Loucy (cell line): ENCODE data around the gene DLGAP4.

Source experiments
- H2AFZ ChIP-seq: fragments of 200-600 bp; sonication (generic); 2 replicates; pipeline ENCODE4 v1.6.0; 2016; ENCODE audit warnings: antibody characterized with exemption, mild to moderate bottlenecking, low read length, moderate library complexity
- H3F3A ChIP-seq: fragments of 200-600 bp; 2 replicates; pipeline ENCODE4 v1.6.0; 2016; ENCODE audit warnings: antibody characterized with exemption, low read depth, mild to moderate bottlenecking
- H3K27me3 ChIP-seq: fragments of 200-600 bp; sonication (generic); 2 replicates; pipeline ENCODE4 v1.6.1; 2014; ENCODE audit warnings: low read length, mild to moderate bottlenecking; ENCODE audit not compliant: insufficient read depth, poor library complexity, severe bottlenecking
- H3K36me3 ChIP-seq: fragments of 200-600 bp; sonication (generic); 2 replicates; pipeline ENCODE4 v1.6.1; 2016; ENCODE audit warnings: low read length; ENCODE audit not compliant: insufficient read depth
- H3K4me1 ChIP-seq: fragments of 200-600 bp; sonication (generic); 2 replicates; pipeline ENCODE4 v1.5.1; 2014; ENCODE audit warnings: low read length, mild to moderate bottlenecking; ENCODE audit not compliant: insufficient read depth, poor library complexity, severe bottlenecking
- H3K4me2 ChIP-seq: fragments of 200-600 bp; sonication (generic); 2 replicates; pipeline ENCODE4 v1.6.0; 2014; ENCODE audit warnings: antibody characterized with exemption, low read length, low read depth, mild to moderate bottlenecking; ENCODE audit not compliant: poor library complexity, severe bottlenecking
- H3K4me3 ChIP-seq: fragments of 200-600 bp; sonication (generic); 2 replicates; pipeline ENCODE4 v1.5.1; 2014; ENCODE audit warnings: low read length, mild to moderate bottlenecking, mixed read lengths; ENCODE audit not compliant: poor library complexity, severe bottlenecking
- H3K79me2 ChIP-seq: fragments of 200-600 bp; sonication (generic); 2 replicates; pipeline ENCODE4 v1.6.1; 2014; ENCODE audit warnings: low read length; ENCODE audit not compliant: insufficient read depth
- H3K9ac ChIP-seq: fragments of 200-600 bp; sonication (generic); 2 replicates; pipeline ENCODE4 v1.6.0; 2014; ENCODE audit warnings: mild to moderate bottlenecking, low read depth, low read length, moderate library complexity; ENCODE audit not compliant: poor library complexity, severe bottlenecking
- H3K9me2 ChIP-seq: fragments of 200-600 bp; sonication (generic); replicated peaks from 2 replicates; pipeline ENCODE4 v1.6.1; 2016; ENCODE audit warnings: low read depth, low read length, mixed read lengths
- H3K9me3 ChIP-seq: fragments of 200-600 bp; sonication (generic); 2 replicates; pipeline ENCODE4 v1.6.1; 2014; ENCODE audit warnings: mild to moderate bottlenecking, antibody characterized with exemption, low read length, low read depth; ENCODE audit not compliant: insufficient read depth
- H4K20me1 ChIP-seq: fragments of 200-600 bp; sonication (generic); 2 replicates; pipeline ENCODE4 v1.6.0; 2014; ENCODE audit warnings: antibody characterized with exemption, low read length, mild to moderate bottlenecking; ENCODE audit not compliant: insufficient read depth, poor library complexity, severe bottlenecking
- CTCF ChIP-seq: fragments of 200-600 bp; sonication (generic); conservative IDR thresholded peaks from 2 replicates; pipeline ENCODE4 v1.5.1; 2014; ENCODE audit warnings: mild to moderate bottlenecking, antibody characterized with exemption, low read length
- EZH2phosphoT487 ChIP-seq: fragments of 200-600 bp; IDR thresholded peaks from 2 replicates; pipeline ENCODE4 v1.6.1; 2018; ENCODE audit warnings: antibody characterized with exemption, mild to moderate bottlenecking, moderate library complexity, borderline replicate concordance

Gene DLGAP4

DNA sequence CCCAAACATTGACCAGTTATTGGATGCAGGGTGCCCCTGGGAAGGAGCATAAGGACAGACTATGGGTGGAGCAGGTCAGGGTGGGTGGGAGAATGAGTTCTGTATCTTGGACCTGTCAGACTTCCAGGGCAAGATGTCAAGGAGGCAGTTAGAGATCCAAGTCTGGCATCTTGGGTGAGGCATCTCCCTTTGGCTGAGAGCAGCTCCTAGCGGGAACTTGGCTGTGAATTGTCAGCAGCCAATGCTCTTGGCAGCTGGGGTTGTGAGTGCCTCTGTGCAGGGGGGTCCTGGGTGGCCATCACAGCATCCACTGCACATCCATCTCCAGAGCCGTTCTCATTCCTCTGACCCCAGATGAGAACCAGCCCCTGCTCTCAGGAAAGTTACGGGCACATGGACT, 118.2 kb downstream of the DLGAP4 start:
- Histone ChIP-seq H3K79me2 (no peaks in the 10 kb centered on the region), H2AFZ (no peak overlapping the region), H3K4me2 (no peak overlapping the region), H3K9ac (no peak overlapping the region), H3K4me1 (no peaks in the 10 kb centered on the region), H4K20me1 (no peaks in the 10 kb centered on the region), H3K36me3 (no peaks in the 10 kb centered on the region), H3K9me2 (no peaks in the 10 kb centered on the region), H3K4me3 (no peak overlapping the region), H3K9me3 (no peaks in the 10 kb centered on the region), H3K27me3 (no peaks in the 10 kb centered on the region), H3F3A (no peaks in the 10 kb centered on the region)
- TF ChIP-seq EZH2phosphoT487 (no peak), CTCF (no peak)

GRCh38 chr20:36425166-36425565, 119.0 kb downstream of the DLGAP4 start:
- Histone ChIP-seq H3K9ac (no peak overlapping the region), H3K79me2 (no peaks in the 10 kb centered on the region), H3K36me3 (no peaks in the 10 kb centered on the region), H2AFZ (no peak overlapping the region), H3K4me1 (no peaks in the 10 kb centered on the region), H3F3A (no peaks in the 10 kb centered on the region), H3K9me2 (no peaks in the 10 kb centered on the region), H3K4me2 (no peak overlapping the region), H3K4me3 (no peak overlapping the region), H3K9me3 (no peaks in the 10 kb centered on the region), H4K20me1 (no peaks in the 10 kb centered on the region), H3K27me3 (no peaks in the 10 kb centered on the region)
- no peak for TF ChIP-seq CTCF
- TF ChIP-seq EZH2phosphoT487 = no peak

DNA sequence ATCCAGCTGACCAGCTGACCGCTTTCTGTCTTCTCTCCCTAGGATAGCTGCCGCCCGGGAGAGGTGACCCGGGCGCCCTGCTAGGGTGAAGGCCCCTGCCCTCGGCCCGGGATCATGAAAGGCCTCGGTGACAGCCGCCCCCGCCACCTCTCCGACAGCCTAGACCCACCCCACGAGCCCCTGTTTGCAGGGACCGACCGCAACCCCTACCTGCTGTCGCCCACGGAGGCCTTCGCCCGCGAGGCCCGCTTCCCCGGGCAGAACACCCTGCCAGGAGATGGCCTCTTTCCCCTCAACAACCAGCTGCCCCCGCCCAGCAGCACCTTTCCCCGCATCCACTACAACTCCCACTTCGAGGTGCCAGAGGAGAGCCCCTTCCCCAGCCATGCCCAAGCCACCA, 125.5 kb downstream of the DLGAP4 start:
- TF ChIP-seq CTCF (no peak), EZH2phosphoT487 (no peak)
- H2AFZ ChIP-seq = no peak overlapping the region
- no peaks in the 10 kb centered on the region for H3F3A ChIP-seq
- no peak overlapping the region for H3K4me2 ChIP-seq
- H3K9me2 ChIP-seq = no peaks in the 10 kb centered on the region
- no peaks in the 10 kb centered on the region for H3K27me3 ChIP-seq
- no peaks in the 10 kb centered on the region for H4K20me1 ChIP-seq
- H3K9ac ChIP-seq = no peak overlapping the region
- H3K4me1 ChIP-seq = no peaks in the 10 kb centered on the region
- no peak overlapping the region for H3K4me3 ChIP-seq
- no peaks in the 10 kb centered on the region for H3K36me3 ChIP-seq
- no peaks in the 10 kb centered on the region for H3K79me2 ChIP-seq
- H3K9me3 ChIP-seq = no peaks in the 10 kb centered on the region
